ENCODE data around the gene DNAJB9.
"Not testable (repeated sequence)": the region's sequence is repeated elsewhere in the genome, so short reads cannot be mapped to it uniquely, and the experiment has no call there.

The DNAJB9 gene

DNA sequence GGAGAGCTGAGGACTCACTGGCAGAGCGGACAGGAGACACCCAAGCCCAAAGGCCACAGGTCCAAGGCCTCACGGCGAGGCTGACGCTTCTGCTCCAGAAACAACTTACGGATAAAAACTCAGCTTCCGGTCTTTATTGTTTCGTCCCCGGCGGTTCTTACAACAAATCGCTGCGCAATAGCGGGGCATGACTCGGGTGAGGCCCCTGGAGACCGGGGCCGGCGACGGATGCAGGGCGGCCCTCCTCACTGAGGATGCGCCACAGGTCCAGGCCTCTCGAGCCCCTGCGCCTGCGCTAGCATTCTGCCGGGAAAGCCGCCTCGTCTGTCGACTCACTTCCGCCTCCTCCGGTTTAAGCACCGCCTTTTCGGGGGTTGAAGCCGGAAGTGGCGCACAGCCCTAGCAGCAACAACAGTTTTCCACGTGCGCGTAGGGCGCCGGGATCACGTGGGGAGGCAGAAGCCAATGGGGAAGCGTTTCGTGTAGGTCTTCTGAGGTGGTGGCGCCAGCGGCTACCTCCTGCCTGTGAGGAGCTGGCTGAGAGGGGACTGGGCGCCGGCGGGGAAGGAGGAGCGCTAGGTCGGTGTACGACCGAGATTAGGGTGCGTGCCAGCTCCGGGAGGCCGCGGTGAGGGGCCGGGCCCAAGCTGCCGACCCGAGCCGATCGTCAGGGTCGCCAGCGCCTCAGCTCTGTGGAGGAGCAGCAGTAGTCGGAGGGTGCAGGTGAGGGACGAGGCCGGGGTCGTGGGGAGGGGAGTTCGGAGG lies at the start of gene DNAJB9, which contains the start of gene THAP5:
Gene DNAJB9, plus strand, starts transcription at position 494 of the 765 bp plus-strand sequence. CDS start 1,853 bp downstream, outside the sequence.
Gene THAP5, minus strand, starts transcription at position 326 of the 765 bp plus-strand sequence. Its CDS starts 137 bp downstream, at position 189.
- peak; percentile 94 for FAIRE-seq

DNA sequence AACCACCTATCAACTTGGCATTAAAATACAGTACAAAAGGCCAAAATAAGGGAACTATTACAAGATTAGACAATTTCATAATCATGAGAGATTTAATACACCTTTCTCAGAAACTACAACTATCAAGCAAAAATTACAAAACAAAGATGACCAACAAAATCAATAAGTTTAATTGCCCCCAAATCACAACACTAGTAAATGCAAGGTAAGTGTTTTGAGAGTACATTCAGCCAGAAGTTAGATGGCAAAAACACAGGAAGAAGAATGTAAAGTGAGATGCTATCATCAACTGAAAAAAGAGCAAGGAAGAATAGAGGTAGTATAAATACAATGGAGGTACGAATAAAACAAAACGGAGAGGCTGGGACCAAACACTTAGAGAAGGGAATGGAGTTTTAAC lies 46.9 kb upstream of the DNAJB9 start:
- FAIRE-seq (no peak), DNase-seq (ENCODE audit: low spot score) (no peak)

More for the DNA sequence above, at the start of gene DNAJB9, which contains the start of gene THAP5:
- peak; percentile 99 for DNase-seq (ENCODE audit: low spot score)

DNA sequence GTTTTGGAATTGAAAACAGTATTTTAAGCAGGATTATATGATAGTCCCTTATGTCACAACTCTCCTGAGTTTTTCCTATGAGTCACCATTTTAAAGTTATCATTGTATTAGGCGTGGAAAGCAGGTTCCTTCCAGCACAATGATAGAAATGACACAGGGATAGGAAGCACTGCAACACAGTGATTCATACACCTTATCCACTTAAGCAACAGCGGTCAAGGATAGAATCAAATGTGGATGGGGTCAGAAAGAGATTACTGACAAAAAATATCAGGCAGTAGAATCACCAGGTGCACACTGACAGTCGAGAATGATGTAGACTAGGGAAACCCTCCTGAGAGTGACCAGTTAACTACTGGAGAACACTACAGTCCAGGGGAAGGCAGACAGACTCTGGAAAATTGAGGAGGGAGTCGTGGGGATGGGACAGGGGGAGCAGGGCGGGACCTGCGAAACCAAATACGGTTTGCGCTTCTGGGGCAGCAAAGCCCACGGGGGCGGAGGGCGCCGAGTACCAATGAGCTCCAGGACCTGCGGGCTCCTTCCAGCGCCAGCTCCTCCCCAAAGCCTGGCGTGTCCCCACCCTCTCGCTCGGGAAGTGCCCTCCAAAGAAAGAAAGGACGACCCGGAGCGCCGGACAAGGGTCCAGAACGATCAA lies 44.2 kb upstream of the DNAJB9 start:
- peak; percentile 59 for DNase-seq (ENCODE audit: low spot score)
- FAIRE-seq = peak; percentile 71

GRCh38 chr7:108525985-108526767 lies 43.5 kb upstream of the DNAJB9 start, which contains the start of gene PNPLA8:
Gene PNPLA8, minus strand, starts transcription at chr7:108526135. Its CDS starts 10,644 bp downstream, at chr7:108515491.
- FAIRE-seq = peak; percentile 93
- peak; percentile 99 for DNase-seq (ENCODE audit: low spot score)

- no peak for FAIRE-seq
- no peak for DNase-seq (ENCODE audit: low spot score)
These were observed 43.0 kb upstream of the DNAJB9 start for GRCh38 chr7:108526768-108527017.

- no peak for FAIRE-seq
- DNase-seq (ENCODE audit: low spot score) = no peak
These were observed 41.4 kb upstream of the DNAJB9 start for GRCh38 chr7:108528183-108528712.

GRCh38 chr7:108529341-108529740 lies 40.3 kb upstream of the DNAJB9 start:
- FAIRE-seq = no peak
- no peak for DNase-seq (ENCODE audit: low spot score)

GRCh38 chr7:108533712-108534111 lies 36.0 kb upstream of the DNAJB9 start:
- no peak for FAIRE-seq

DNA sequence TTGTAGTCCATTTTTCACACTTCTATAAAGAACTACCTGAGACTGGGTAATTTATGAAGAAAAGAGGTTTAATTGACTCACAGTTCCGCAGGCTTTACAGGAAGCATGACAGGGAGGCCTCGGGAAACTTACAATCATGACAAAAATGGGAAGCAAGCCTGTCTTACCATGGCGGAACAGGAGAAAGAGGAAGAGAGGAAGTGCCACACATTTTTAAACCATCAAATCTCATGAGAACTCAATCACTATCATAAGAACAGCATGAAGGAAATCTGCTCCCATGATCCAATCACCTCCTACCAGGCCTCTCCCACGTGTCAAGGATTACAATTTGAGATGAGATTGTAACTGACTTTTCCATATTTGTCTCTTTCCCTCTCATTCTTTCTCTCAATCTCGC lies 34.4 kb upstream of the DNAJB9 start:
- no peak for FAIRE-seq

More at GRCh38 chr7:108533712-108534111, 36.0 kb upstream of the DNAJB9 start:
- DNase-seq (ENCODE audit: low spot score) = no peak

DNA sequence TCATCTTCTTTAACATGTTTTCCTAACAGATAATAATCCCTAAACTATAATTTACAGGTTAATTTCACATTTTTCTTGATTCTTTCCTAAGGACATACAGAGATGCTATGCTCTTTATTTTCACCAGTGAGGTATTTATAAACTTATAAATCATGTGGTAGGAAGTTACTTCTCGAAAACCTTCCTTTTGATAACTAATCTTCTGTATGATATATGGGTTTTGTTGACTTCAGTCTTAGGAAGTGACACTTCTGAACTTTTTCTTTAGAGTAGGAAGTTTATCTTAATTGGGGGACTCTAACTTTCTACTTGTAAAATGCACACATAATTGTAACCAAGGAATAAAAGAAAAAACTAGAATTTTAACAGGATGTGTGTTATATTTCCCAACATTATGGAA lies 33.9 kb upstream of the DNAJB9 start:
- FAIRE-seq (no peak), DNase-seq (ENCODE audit: low spot score) (no peak)

More for the DNA sequence above, 34.4 kb upstream of the DNAJB9 start:
- DNase-seq (ENCODE audit: low spot score) = no peak

DNA sequence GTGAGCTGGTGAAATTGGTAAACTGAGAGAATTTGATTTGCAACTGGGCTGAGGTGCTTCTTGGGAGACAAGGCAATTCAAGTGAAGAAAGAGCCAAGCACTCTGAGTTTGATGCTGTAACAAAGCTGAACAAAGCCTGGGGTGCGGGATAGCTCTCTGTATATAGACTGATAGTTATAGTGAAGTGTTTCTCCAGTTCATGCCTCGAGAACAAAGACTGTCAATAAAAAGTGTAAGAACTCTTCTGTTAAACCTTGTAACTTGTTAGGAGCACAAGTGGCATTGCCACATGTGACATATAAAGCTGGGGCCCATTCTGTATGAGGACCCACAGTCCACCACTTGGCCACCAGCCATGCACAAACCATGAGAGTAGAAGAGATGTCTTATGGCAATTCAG lies 32.4 kb upstream of the DNAJB9 start:
- no peak for FAIRE-seq
- DNase-seq (ENCODE audit: low spot score) = no peak

- DNase-seq (ENCODE audit: low spot score); FAIRE-seq: not testable (repeated sequence)
These were observed 31.4 kb upstream of the DNAJB9 start for GRCh38 chr7:108538236-108538635.

DNA sequence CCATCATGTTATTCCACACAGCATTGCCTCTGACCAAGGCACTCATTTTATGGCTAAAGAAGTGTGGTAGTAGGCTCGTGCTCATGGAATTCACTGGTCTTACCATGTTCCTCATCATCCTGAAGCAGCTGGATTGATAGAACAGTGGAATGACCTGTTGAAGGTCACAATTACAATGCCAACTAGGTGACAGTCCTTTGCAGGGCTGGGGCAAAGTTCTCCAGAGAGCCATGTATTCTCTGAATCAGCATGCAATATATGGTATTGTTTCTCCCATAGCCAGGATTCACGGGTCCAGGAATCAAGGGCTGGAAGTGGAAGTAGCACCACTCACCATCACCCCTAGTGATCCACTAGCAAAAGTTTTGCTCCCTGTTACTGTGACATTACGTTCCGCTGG lies 31.0 kb upstream of the DNAJB9 start:
- not testable (repeated sequence) for DNase-seq (ENCODE audit: low spot score); FAIRE-seq

- no peak for DNase-seq (ENCODE audit: low spot score)
- no peak for FAIRE-seq
These were observed 28.2 kb upstream of the DNAJB9 start for GRCh38 chr7:108541478-108541877.

DNA sequence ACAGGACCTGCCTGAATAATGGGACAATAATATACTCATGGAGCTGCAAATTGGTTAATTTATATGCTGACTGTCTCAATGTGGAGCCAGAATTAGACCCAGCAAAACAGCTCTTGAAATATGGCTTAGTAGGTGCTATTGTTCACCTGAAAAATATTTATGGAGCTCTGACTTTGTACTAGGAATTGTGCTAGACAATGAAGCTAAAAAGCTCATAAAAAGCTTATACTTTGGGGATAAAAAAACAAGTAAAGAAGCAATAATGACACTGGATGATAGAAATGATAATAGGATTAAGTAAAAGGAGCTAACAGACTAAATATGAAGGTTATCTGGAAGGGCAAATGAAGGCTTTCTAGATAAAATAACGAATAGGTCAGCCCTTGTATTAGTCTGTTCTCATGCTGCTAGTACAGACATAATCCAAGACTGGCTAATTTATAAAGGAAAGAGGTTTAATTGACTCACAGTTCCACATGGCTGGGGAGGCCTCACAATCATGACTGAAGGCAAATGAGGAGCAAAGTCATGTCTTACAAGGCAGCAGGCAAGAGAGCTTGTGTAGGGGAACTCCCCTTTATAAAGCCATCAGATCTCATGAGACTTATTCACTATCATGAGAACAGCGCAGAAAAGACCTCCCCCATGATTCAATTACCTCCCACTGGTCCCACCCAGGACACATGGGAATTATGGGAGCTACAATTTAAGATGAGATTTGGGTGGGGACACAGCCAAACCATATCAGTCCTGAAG lies 21.4 kb upstream of the DNAJB9 start:
- DNase-seq (ENCODE audit: low spot score); FAIRE-seq: not testable (repeated sequence)

DNA sequence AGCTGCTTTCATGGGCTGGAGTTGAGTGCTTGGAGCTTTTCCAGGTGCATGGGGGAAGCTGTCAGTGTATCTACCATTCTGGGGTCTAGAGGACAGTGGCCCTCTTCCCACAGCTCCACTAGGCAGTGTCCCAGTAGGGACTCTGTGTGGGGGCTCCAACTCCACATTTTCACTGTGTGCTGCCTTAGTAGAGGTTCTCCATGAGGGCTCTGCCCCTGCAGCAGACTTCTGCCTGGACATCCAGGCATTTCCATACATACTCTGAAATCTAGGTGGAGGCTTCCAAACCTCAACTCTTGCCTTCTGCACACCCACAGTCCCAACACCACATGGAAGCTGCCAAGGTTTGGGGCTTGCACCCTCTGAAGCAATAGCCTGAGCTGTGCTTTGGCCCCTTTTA lies 13.0 kb upstream of the DNAJB9 start:
- not testable (repeated sequence) for DNase-seq (ENCODE audit: low spot score); FAIRE-seq

DNA sequence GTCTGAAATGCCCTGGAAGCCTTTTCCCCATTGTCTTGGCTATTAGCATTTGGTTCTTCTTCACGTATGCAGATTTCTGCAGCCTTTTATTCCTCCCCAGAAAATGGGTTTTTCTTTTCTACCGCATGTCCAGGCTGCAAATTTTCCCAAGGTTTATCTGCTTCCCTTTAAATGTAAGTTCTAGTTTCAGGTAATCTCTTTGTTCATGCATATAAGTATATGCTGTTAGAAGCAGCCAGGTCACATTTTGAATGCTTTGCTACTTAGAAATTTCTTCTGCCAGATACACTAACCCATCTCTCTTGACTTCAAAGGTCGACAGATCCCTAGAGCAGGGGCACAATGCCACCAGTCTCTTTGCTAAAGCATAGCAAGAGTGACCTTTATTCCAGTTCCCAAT lies 12.5 kb upstream of the DNAJB9 start:
- FAIRE-seq (no peak), DNase-seq (ENCODE audit: low spot score) (no peak)

DNA sequence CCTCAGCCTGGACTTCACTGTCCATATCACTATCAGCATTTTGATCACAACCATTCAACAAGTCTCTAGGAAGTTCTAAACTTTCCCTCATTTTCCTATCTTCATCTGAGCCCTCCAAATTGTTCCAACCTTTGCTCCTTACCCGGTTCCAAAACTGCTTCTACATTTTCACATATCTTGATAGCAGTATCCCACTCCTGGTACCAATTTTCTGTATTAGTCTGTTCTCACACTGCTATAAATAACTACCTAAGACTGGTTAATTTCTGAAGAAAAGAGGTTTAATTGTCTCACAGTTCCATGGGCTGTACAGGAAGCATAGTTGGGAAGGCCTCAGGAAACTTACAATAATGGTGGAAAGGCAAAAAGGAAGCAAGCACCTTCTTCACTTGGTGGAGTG lies 12.1 kb upstream of the DNAJB9 start:
- DNase-seq (ENCODE audit: low spot score) (no peak), FAIRE-seq (no peak)

DNA sequence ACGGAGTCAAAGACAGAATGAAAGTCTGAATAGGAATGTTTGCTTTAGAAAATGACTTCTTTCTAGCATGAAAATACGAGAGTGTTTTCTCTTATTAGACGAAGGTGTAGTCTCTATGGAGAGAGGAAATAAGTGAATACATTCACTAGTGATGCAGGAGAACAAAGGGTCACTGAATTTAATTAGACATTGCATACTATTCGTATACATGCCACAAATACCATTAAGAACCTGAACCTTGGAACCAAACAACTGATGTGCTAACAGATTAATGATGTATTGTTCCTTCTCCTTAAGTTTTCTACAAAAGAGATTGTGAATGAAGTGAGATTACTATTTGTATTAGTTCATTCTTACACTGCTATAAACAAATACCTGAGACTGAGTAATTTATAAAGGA lies 10.4 kb upstream of the DNAJB9 start:
- FAIRE-seq (no peak), DNase-seq (ENCODE audit: low spot score) (no peak)

DNA sequence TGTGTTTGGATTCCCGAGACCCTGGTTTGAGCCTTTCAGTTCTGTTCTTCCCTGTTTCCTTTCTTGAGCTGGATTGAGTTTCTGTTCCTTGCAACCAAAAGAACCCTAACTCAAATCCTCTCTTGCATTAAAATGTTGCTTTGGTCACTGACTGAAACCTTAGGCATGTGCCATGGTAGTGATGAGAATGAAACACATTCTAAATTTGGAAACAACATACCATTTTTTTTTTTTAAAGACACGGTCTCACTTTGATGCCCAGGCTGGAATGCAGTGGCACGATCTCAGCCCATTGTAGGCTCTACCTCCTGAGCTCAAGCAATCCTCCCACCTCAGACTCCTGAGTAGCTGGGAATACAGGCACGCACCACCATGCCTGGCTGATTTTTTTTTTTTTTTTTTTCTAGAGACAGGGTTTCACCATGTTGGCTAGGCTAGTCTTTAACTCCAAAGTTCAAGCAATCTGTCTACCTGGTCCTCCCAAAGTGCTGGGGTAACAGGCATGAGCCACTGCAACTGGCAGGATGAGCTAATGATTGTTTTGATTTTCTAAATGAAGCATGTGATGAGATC lies 8.5 kb upstream of the DNAJB9 start:
- DNase-seq (ENCODE audit: low spot score) (no peak), FAIRE-seq (no peak)

Data from RCC 7860 (cell line).